Mesothelial cell of epicardium (in vitro differentiated cells): ENCODE results near the gene GLRX5. TPM values are rescaled to one million over a fixed set of nuclear protein-coding genes. Genes with fewer than 3 reads are reported as not detected.

Experiments used
- DNase-seq, 2 experiments: peaks; one replicate each; pipeline ENCODE4 v3.0.0; 2021; ENCODE audit warnings: low spot score in 2 of 2; ENCODE audit not compliant: unreplicated experiment in 2 of 2
- H3K27ac Mint-ChIP-seq: 2 replicates; pipeline ENCODE4 v1.8.0; 2021; ENCODE audit warnings: mixed read lengths
- H3K27me3 Mint-ChIP-seq: 2 replicates; pipeline ENCODE4 v1.8.0; 2021; ENCODE audit warnings: low read depth, mixed read lengths
- H3K36me3 Mint-ChIP-seq: 2 replicates; pipeline ENCODE4 v1.8.0; 2021; ENCODE audit warnings: mixed read lengths
- H3K4me1 Mint-ChIP-seq: 2 replicates; pipeline ENCODE4 v1.8.0; 2021; ENCODE audit warnings: mixed read lengths
- H3K4me3 Mint-ChIP-seq: 2 replicates; pipeline ENCODE4 v1.8.0; 2021; ENCODE audit warnings: mild to moderate bottlenecking, moderate library complexity, mixed read lengths
- H3K9me3 Mint-ChIP-seq: 2 replicates; pipeline ENCODE4 v1.8.0; 2021; ENCODE audit warnings: mixed read lengths
- CTCF ChIP-seq: fragments of 200-600 bp; sonication (generic); IDR thresholded peaks from one replicate; pipeline ENCODE4 v1.5.0; 2021; ENCODE audit warnings: antibody characterized with exemption; ENCODE audit not compliant: unreplicated experiment
- total RNA-seq: library from RNA; stranded (reverse); gene quantifications from 3 replicates; pipeline ENCODE4 v1.2.1, GENCODE V29; 2021

GLRX5 gene
- total RNA-seq, 1 donor from 2014 or later, result 38.4 TPM

GRCh38 chr14:95541346-95541745 is 6.5 kb downstream of the GLRX5 start:
- no peaks in the 10 kb centered on the region for H3K27me3 Mint-ChIP-seq
- peaks cover 15% of the 10 kb centered on the region for H3K4me1 Mint-ChIP-seq
- H3K36me3 Mint-ChIP-seq, result peaks cover 4% of the 10 kb centered on the region
- no peak for DNase-seq
- TF ChIP-seq CTCF, result no peak
- H3K9me3 Mint-ChIP-seq, result no peaks in the 10 kb centered on the region
- no peak overlapping the region for H3K27ac Mint-ChIP-seq
- no peak overlapping the region for H3K4me3 Mint-ChIP-seq

DNA sequence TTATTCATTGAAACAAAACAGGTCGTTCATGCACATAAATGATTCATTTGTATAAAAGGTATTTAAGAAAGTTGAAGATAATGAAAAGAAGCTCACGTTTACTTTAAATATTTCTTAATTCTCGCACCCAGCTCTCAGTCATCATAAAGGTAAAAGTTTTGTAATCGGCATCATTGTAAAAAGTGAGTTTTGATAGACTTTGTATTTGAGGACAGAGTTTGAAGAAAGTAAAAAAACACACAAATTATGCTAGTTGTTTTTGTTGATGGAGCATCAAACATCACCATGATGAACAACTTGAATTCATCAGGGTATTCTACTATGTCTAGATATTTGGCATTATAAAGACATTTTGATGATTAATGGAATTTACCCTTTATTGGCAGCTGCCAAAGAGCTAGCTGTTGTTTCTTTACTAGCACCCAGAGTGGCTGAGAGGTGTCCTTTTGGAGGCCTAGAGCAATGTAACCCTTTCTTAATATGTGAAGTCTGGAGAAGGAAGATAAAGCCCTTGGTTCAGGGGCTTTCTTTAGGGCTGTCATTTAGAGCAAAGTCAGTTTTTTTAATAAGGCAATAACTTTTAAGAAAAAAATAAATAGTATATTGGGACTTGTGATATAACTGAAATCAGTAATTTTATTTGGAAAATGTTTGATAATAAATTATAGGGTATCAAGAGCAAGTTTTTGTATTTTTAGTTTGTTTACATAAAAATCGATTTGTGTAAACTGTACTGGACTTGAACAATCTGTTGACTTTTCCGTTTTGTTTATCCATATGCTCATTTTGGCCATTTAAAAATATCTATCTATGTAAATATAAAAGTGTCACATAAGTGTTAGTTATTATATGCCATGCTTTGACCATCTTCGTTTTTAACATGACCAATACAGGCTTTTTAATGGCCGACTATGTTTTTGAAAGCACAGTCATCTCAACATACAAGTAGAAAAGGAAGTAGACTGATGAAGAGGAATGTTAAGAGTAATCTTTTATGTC is 7.4 kb downstream of the GLRX5 start:
- H3K9me3 Mint-ChIP-seq, result no peaks in the 10 kb centered on the region
- no peak overlapping the region for H3K4me3 Mint-ChIP-seq
- H3K4me1 Mint-ChIP-seq, result peaks cover 9% of the 10 kb centered on the region
- H3K27ac Mint-ChIP-seq, result no peak overlapping the region
- no peak for TF ChIP-seq CTCF
- no peaks in the 10 kb centered on the region for H3K27me3 Mint-ChIP-seq
- H3K36me3 Mint-ChIP-seq, result peaks cover 4% of the 10 kb centered on the region
- no peak for DNase-seq

DNA sequence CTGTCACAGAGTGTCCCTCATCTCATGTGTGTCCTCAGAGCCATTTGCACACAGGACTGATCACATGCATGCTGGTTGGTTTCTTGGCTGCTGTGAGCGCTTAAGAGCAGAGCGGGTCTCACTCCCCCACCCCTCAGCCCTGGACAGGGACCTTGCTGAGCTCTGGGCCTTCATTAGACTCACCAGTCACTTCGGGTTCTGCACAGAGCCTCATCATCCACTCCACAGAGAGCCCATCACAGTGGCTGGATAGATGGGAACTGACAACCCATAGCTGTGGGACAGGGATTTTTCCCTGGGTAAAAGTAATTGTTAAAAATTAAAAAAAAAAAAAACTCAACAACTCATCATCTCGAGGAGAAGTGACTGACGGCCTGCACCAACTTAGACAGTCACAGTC is 8.2 kb downstream of the GLRX5 start:
- no peak for TF ChIP-seq CTCF
- Mint-ChIP-seq H3K4me1 (peaks cover 10% of the 10 kb centered on the region), H3K27me3 (no peaks in the 10 kb centered on the region), H3K4me3 (no peak overlapping the region), H3K36me3 (peaks cover 4% of the 10 kb centered on the region), H3K27ac (no peak overlapping the region), H3K9me3 (no peaks in the 10 kb centered on the region)
- DNase-seq, result no peak

DNA sequence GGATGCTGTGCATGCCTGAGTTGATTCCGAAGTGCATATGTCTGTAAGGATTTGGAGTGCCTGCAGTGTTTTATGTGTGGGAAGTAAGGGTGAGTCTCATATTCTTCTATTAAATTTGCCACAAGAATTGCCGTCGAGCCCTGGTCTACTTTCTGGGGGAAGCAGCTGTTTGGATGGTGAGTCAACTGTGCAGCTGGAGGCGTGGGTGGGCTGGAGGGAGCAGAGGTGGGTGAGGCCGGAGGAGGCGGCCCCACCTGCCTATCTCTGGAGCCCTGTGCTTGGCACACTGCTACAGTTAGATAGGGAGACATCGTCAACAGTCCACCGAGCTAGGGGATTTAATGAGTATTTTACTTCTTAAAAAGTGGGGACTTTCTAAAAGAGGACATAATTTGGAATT is 9.7 kb downstream of the GLRX5 start:
- no peak overlapping the region for H3K4me3 Mint-ChIP-seq
- H3K27ac Mint-ChIP-seq, result no peak overlapping the region

GRCh38 chr14:95545515-95546168 is 10.8 kb downstream of the GLRX5 start:
- H3K4me3 Mint-ChIP-seq, result no peak overlapping the region
- H3K36me3 Mint-ChIP-seq, result peaks cover 20% of the 10 kb centered on the region
- no peak overlapping the region for H3K27ac Mint-ChIP-seq
- peaks cover 14% of the 10 kb centered on the region for H3K4me1 Mint-ChIP-seq
- DNase-seq, result no peak
- peaks cover 5% of the 10 kb centered on the region for H3K9me3 Mint-ChIP-seq
- no peaks in the 10 kb centered on the region for H3K27me3 Mint-ChIP-seq
- no peak for TF ChIP-seq CTCF

More for the DNA sequence above, 9.7 kb downstream of the GLRX5 start:
- Mint-ChIP-seq H3K9me3 (peaks cover 4% of the 10 kb centered on the region), H3K27me3 (no peaks in the 10 kb centered on the region), H3K4me1 (peaks cover 14% of the 10 kb centered on the region), H3K36me3 (peaks cover 11% of the 10 kb centered on the region)
- no peak for DNase-seq
- no peak for TF ChIP-seq CTCF
